ENCODE data around the gene DKC1.
A peak's percentile ranks its signal among the peaks of the same experiment; 100 is the strongest.

DKC1 gene

DNA sequence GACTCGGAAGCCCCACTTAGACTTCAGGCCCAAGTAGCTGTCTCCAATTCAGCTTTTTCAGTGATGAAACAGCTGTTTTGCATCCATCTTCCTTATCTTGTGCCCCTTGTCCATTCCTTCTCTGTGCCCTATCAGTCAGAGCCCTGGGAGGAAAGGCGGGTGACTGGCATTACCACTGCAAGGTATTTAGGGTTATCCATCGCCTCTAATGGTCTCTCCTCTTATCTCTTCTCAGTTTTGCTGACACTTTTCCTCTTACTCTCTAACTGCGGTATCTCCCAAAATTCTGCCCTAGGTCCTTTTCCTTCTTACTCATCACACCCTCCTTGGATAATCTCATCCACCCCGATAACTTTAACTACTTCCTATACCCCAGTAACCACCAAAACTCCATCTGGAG, 25.5 kb upstream of the DKC1 start:
- no peak for DNase-seq (ENCODE audit: low spot score)

DNA sequence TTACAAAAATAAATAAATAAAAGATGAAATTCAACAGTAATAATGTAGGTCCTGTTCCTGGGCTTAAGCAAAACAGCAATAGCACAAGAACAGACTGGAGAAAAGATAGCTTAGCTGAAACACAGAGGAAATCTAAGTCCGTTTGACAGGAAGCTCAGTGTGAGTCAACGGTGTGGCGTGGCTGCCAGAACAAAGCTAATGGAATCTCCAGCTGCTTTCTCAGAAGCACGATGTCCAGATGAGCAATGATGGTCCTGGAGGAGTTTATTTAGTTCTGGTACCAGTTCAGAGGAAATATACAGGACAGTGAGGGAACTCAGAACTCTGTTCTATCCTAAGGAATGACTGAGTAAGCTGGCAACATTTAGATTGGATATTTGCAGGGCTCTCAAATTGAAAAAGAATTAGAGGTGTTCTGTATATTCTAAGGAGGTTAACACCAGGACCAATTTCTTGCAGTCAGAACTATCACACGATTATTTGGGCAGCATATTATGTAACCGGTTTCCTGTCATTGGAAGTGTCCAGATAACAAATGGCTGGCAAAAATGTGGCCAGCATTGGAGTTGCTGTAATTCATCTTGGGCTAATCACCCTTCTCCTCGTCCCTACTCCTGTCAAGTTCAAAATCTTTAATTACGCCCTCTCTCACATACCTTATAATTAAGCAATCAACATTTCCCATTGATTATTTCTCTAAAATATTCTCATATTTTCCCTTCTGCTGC, 24.5 kb upstream of the DKC1 start:
- peak; percentile 56 for DNase-seq (ENCODE audit: low spot score)

DNA sequence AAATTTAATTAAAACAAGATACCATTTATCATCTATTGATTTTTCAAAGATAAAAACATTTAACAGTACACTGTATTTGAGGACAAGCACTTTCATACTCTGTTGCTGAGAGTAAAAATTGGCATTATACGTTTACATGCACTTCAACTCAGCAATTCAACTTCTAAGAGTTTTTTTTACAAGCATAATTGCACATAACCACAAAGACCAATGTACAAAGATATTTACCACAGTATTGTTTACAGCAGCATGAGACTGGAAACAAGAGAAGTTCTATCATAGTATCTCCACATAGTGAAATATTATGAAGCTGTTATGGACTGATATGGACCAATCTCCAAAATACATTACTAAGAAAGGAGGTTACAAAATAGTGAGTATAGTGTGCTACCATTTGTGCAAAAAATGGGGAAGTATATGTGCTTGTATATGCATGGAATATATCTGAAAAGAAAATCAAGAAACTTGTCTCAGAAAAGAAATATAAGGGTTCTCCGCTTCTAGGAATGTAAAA, 22.7 kb upstream of the DKC1 start:
- no peak for DNase-seq (ENCODE audit: low spot score)

DNA sequence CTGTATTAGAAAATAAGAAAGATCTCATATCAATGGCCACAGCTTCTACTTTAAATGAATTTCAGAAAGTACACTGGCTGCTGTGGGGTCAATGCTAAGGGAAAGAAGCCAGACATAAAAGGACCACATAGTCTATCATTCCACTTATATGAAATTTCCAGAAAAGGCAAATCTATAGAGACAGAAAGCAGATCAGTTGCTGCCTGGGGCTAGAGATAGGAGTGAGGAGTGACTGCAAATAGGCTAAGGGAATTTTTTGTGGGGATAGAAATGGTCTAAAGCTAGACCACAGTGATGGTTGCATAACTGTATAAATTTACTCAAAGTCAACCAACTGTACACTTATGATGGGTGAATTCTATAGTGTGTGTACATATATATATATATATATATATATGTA, 20.1 kb upstream of the DKC1 start:
- DNase-seq (ENCODE audit: low spot score), result no peak

- DNase-seq (ENCODE audit: low spot score), result peak; percentile 82
Measured at GRCh38 chrX:154748712-154749339, 13.8 kb upstream of the DKC1 start.

DNA sequence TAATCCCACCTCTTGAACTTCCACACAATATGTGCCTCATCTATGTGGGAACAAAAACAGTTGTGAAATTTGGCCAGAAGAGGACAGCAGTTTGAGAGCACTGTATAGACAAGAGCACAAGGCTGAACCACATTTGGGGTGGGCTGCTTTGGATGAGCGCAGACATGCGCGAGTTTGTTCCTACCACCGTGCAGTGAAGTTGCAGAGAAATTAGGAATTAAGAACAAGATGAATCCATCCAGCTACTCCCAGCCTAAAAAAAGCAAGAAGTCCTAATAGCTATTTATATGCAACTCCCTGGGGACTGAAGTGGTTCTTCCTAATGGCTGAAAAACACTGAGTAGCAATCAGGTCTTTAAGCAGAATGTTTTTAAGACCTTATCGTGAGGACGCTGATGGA, 12.8 kb upstream of the DKC1 start:
- DNase-seq (ENCODE audit: low spot score), result no peak

GRCh38 chrX:154750301-154751202, 12.1 kb upstream of the DKC1 start, which contains the start of gene GAB3:
Gene GAB3 (minus strand): TSS chrX:154751077. CDS start chrX:154751025, 52 bp downstream.
- DNase-seq (ENCODE audit: low spot score), result no peak

DNA sequence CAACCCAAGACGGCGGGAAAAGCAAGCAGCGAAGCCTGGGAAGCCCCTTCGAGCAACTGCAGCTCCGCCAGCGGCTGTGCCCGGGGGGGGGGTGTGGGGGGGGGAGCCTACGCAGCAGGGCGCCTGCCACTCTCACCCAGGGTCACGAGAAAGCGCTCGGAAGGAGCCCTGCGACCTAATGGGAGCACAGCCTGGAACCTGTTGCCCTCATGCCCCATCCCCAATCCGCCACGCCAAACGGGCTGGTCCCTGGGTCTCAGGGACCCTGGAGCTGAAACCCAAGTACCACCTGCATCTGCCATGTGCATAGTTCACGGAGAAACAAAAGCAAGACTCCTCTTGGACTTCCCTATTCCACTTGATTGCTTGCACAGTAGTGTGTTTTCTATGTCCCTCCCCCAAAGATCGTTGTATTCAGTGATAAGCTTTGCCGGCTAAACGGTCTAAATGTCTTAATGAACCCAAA, 11.4 kb upstream of the DKC1 start:
- no peak for DNase-seq (ENCODE audit: low spot score)

DNA sequence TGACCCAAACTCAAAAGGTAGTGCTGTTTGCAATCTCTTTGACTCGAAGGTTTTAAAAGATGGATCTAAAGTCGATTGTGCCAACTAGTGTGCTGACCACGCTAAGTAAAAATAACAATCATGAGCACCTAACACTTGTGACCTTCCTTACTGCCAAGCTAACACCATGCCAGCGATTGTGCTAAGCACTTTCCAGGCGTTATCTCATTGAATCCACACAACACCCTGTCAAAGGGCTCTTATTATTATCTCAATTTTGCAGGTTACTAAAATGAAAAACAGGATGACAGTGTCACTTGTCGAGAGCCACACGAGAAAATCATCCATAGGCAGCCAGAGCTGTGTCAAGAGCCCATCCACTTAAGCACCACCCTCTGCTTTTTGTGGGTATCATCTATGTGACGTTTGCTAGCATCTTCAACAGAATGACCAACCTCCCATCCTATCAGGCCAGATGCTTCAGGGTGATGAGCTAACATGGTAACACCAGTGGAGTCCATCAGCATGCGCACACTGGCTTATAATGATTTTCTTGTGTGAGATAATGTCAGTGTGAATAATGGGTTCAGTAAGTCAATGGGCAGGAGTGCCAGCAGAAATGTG, 10.9 kb upstream of the DKC1 start:
- no peak for DNase-seq (ENCODE audit: low spot score)

DNA sequence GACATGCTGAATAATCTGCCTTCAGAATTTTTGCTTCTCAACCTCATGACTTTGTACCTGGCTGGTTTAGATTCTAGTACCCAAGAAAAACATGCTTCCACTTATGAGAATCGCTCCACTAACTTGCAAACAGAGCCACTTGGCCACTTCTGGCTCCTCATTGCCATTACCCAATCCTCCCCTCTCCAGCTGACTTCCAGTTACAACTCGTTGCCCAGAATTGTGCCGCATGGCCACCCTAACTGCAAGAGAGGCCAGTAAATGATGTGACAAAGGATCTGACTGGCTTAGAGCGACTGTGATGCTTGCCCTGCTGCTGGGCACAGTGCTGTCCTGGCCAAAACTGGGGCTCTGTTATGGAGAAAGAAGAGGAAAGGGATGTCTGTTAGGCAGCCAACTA, 4.0 kb upstream of the DKC1 start:
- no peak for DNase-seq (ENCODE audit: low spot score)

DNA sequence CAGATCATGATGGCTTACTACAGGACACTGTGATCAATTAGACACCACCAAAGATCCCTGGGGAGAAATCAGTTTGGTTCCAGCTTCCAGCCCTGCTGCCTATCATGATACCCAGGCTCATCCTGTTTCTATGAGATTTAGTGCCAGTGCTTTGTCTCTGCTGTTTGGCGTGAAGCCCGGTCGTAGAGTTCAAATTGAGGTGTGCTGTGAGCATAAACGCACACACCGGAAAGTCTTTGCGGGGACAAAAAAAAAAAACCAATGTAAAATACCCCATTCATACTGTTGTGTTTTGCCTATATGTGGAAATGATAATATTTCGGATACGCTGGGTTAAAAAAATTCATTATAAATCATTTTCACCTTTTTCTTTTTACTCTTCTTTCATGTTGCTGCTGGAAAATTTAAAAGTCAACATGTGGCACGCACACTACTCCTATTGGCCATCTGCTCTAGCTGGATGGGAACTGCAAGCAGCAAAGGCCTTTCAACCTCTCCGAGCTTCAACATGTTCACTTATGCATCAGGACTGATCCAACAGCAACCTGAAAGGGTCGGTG, 607 bp upstream of the DKC1 start:
- no peak for DNase-seq (ENCODE audit: low spot score)

- DNase-seq (ENCODE audit: low spot score), result no peak
Measured at GRCh38 chrX:154774622-154775021, 12.0 kb downstream of the DKC1 start.

DNA sequence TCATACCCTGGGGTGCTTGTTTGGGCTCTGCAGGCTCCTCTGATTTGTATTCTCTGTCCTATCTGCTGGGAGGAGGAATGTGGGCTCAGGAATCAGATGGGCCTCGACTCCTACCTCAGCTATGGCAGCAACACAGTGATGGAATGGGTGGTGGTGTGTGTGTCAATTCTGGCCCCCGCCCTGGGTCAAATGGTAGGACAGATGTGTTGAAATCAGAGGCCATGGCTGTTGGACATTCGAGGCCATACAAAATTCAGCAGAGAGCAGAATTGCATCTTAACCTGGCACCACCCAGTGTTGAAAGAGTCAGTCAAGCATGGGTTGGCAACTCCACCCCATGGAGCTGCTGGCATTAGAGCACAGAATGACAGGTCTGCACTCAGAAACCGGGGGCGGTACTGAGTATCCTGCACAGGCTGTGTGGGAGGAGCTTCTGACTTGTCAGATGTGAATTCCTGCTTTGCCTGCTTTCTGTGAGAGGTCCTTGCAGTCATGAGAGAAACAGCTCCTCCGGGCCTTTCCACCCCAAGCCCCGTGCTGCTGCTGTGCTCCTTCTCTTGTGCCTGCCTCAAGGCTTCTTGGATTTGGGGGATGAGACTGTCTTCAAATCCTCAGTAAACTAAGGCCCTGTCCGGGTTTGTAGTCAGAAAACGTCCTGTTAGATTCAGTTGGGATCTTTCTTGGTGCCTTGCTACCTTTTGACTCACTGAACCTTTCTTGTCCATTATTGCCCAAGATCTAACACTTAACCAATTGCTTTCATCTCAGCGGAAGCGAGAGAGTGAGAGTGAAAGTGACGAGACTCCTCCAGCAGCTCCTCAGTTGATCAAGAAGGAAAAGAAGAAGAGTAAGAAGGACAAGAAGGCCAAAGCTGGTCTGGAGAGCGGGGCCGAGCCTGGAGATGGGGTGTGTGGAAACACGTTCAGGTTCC, 13.0 kb downstream of the DKC1 start:
- no peak for DNase-seq (ENCODE audit: low spot score)

GRCh38 chrX:154776753-154777152, 14.1 kb downstream of the DKC1 start:
- no peak for DNase-seq (ENCODE audit: low spot score)

DNA sequence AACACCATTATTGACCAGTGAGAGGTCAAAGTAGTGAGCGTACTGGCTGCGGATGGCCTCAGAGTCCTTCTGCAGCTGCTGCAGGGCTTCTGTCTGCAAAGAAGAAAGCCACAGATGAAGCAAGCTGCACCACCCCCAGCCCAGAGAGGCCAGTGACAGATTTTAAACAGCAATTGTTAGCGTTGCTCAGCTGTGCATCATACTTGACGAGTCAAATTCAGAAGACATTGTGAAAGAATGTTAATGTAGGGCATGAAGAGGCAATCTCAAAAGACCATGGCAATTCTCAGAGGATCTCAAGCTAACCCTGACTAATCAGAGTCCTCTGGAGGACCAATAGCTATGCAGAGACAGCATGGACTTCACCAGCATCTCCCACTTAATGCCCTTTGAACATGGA, 16.6 kb downstream of the DKC1 start:
- no peak for DNase-seq (ENCODE audit: low spot score)

DNA sequence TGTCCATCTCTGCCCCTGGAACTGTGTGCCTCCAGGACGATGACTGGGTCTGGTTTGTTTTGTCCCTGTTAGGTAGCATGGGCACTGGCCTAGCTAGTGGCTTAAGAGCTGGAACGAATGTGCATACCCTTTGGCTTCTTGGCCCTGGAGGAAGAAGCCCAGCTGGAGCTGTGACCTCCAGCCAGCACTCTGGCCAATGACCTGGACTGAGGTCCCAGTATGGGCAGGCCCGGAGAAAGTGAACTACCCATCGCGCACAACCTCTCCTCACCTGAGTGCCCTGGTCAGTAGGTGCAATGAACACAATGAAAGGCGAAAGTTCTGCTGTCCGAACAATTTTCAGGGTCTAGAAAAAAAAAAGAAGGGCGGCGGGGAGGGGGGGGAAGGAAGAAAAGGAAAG, 18.3 kb downstream of the DKC1 start:
- DNase-seq (ENCODE audit: low spot score), result no peak

GRCh38 chrX:154784149-154784995, 21.7 kb downstream of the DKC1 start:
- DNase-seq (ENCODE audit: low spot score), result no peak

- no peak for DNase-seq (ENCODE audit: low spot score)
Measured at GRCh38 chrX:154785716-154786115, 23.1 kb downstream of the DKC1 start.

DNA sequence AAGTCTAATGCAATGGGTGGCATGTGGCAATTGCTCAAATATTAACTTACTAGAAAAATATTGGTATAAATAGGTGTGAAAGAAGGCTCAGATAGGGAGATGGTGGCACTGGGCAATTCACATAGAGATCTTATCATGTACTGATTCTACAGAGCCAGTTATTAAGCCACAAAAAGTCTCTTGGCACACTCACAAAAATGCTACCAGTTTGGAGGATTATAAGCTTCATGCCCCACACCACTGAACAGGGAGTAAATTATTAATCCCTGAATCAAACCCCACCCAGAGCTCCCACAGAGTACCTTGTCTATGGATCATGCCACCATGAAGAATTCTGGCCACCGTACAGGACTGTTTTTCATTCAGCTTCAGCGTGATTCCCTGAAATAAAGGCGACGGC, 28.8 kb downstream of the DKC1 start:
- no peak for DNase-seq (ENCODE audit: low spot score)

- DNase-seq (ENCODE audit: low spot score), result no peak
Measured at GRCh38 chrX:154791939-154792338, 29.3 kb downstream of the DKC1 start.
